Natural killer cell (primary cell): ENCODE measurements around the gene PDZD8. TPM values are rescaled to one million over a fixed set of nuclear protein-coding genes. Genes with fewer than 3 reads are reported as not detected.

ENCODE experiments used
- ATAC-seq, 3 donors: fragments of 150-1000 bp in 2 of 3; fragments of 200-7000 bp in 1 of 3; cut with Tn5 transposase; 1 replicate in 1 of 3; 2 replicates in 2 of 3; pipeline ENCODE4 v1.10.0; 2021; ENCODE audit warnings: mild to moderate bottlenecking in 2 of 3, moderate library complexity in 2 of 3
- DNase-seq, 2 donors: peaks; one replicate each; pipeline versions ENCODE4 v3.0.0 to v3.0.0-alpha.2; 2013 to 2021; ENCODE audit warnings: mixed read lengths in 1 of 2
- H3K27ac ChIP-seq: one replicate; pipeline ENCODE4 v1.5.1; 2013; ENCODE audit warnings: mild to moderate bottlenecking, low read length
- H3K27me3 ChIP-seq: one replicate; pipeline ENCODE4 v1.6.1; 2013; ENCODE audit warnings: low read length; ENCODE audit not compliant: control insufficient read depth, insufficient read depth
- H3K36me3 ChIP-seq: one replicate; pipeline ENCODE4 v1.6.1; 2013; ENCODE audit warnings: low read length; ENCODE audit not compliant: control insufficient read depth, insufficient read depth
- H3K4me1 ChIP-seq: one replicate; pipeline ENCODE4 v1.6.1; 2013; ENCODE audit warnings: low read length; ENCODE audit not compliant: control insufficient read depth, insufficient read depth
- H3K4me3 ChIP-seq: one replicate; pipeline ENCODE4 v1.5.1; 2013; ENCODE audit warnings: low read length
- H3K9me3 ChIP-seq: one replicate; pipeline ENCODE4 v1.6.1; 2013; ENCODE audit warnings: low read length; ENCODE audit not compliant: control insufficient read depth, insufficient read depth
- H3K27ac Mint-ChIP-seq, 2 donors: one replicate each; pipeline ENCODE4 v1.8.0; 2022; ENCODE audit warnings: mild to moderate bottlenecking in 2 of 2, mixed read lengths in 2 of 2, moderate library complexity in 1 of 2
- H3K27me3 Mint-ChIP-seq, 2 donors: one replicate each; pipeline ENCODE4 v1.8.0; 2022; ENCODE audit warnings: low read depth in 2 of 2, mixed read lengths in 2 of 2
- H3K36me3 Mint-ChIP-seq: one replicate; pipeline ENCODE4 v1.8.0; 2022; ENCODE audit warnings: mixed read lengths
- H3K4me1 Mint-ChIP-seq, 2 donors: one replicate each; pipeline ENCODE4 v1.8.0; 2022; ENCODE audit warnings: mixed read lengths in 2 of 2
- H3K4me3 Mint-ChIP-seq: one replicate; pipeline ENCODE4 v1.8.0; 2022; ENCODE audit warnings: mild to moderate bottlenecking, moderate library complexity, mixed read lengths
- H3K9me3 Mint-ChIP-seq, 2 donors: one replicate each; pipeline ENCODE4 v1.8.0; 2022; ENCODE audit warnings: mixed read lengths in 2 of 2
- WGBS: methylation state at CpG from one replicate; pipeline ENCODE4 v1.1.7; 2013; ENCODE audit warnings: missing lambda C conversion rate; ENCODE audit not compliant: insufficient coverage; 5-methylcytosine and 5-hydroxymethylcytosine counted together
- intact Hi-C: fragments of 100-400 bp; cut with micrococcal nuclease; formaldehyde crosslinking; loops from one replicate; pipeline ENCODE4 v1.14.2; 2022
- total RNA-seq, 4 donors: library from RNA; stranded (reverse); fragments of 120-200 nt in 1 of 4; gene quantifications; one replicate each; pipeline versions ENCODE4 v1.2.3 to v1.2.4, GENCODE V29; 2013 to 2022
- TF ChIP-seq, protein P1 (sequence below): fragments of 200-600 bp; IDR thresholded peaks from one replicate; pipeline ENCODE4 v1.8.0; 2022; ENCODE audit warnings: antibody characterized with exemption

PDZD8 gene
- total RNA-seq, 3 donors from 2014 or later (not counting 1 experiment from before 2014, with no cell fraction given) = 44.5 to 64.3 (median 51.8) TPM

DNA sequence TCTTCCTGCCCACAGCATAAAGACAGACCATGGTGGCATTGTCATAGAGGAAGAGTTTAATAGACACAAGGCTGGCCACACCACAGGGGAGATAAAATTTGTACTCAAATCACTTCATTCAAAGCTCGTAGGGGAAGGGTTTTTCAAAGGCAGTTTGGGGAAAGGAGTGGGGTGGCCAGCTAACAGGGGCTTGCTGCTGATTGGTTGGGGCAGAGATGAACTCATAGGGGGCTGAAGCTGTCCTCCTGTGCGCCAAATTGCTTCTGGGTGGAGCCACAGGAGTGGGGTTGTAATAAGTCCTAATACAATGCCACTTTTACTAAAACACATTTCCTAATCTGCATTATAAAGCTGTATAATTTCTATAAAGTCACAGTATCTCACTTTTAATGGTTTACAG lies 22.5 kb downstream of the PDZD8 start:
- intact Hi-C loops = no loop called here
- DNase-seq = no peak
- H3K27me3 Mint-ChIP-seq = no peaks in the 10 kb centered on the region
- H3K36me3 Mint-ChIP-seq = no peaks in the 10 kb centered on the region
- Histone ChIP-seq H3K27me3 (no peaks in the 10 kb centered on the region), H3K36me3 (no peaks in the 10 kb centered on the region), H3K4me3 (no peak overlapping the region), H3K9me3 (no peaks in the 10 kb centered on the region), H3K4me1 (peaks cover 9% of the 10 kb centered on the region), H3K27ac (no peak overlapping the region)
- peaks cover 52 to 54% of the 10 kb centered on the region in 2 donors for H3K4me1 Mint-ChIP-seq
- no peak for ATAC-seq
- TF ChIP-seq, protein P1, sequence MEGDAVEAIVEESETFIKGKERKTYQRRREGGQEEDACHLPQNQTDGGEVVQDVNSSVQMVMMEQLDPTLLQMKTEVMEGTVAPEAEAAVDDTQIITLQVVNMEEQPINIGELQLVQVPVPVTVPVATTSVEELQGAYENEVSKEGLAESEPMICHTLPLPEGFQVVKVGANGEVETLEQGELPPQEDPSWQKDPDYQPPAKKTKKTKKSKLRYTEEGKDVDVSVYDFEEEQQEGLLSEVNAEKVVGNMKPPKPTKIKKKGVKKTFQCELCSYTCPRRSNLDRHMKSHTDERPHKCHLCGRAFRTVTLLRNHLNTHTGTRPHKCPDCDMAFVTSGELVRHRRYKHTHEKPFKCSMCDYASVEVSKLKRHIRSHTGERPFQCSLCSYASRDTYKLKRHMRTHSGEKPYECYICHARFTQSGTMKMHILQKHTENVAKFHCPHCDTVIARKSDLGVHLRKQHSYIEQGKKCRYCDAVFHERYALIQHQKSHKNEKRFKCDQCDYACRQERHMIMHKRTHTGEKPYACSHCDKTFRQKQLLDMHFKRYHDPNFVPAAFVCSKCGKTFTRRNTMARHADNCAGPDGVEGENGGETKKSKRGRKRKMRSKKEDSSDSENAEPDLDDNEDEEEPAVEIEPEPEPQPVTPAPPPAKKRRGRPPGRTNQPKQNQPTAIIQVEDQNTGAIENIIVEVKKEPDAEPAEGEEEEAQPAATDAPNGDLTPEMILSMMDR = no peak
- WGBS = no CpG with 5 or more reads among the region's 2 CpGs
- H3K4me3 Mint-ChIP-seq = no peak overlapping the region
- peak overlapping the region; percentile 32 to 34 for H3K27ac Mint-ChIP-seq
- H3K9me3 Mint-ChIP-seq = no peaks in the 10 kb centered on the region

DNA sequence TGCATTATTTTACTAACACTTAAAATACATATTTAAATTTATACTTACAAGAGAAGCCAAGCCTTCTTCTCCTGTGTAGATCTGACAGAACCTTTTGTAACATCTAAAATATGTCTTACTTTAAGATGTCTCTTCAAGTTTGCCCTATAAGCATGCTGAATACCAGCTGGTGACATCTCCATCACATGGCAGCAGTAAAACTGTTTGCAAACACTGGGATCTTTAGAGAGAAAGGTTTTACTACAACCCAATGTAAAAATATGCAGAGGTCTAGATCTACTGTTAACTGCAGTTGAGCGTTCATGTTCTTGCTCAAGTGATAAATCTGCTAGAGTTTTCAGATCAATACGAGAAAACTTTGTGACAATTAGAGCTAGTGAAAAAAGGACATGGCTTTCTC lies 23.2 kb downstream of the PDZD8 start:
- peak overlapping the region; percentile 32 to 34 for H3K27ac Mint-ChIP-seq
- no peaks in the 10 kb centered on the region for H3K9me3 ChIP-seq
- H3K4me1 Mint-ChIP-seq = peaks cover 58 to 61% of the 10 kb centered on the region in 2 donors

DNA sequence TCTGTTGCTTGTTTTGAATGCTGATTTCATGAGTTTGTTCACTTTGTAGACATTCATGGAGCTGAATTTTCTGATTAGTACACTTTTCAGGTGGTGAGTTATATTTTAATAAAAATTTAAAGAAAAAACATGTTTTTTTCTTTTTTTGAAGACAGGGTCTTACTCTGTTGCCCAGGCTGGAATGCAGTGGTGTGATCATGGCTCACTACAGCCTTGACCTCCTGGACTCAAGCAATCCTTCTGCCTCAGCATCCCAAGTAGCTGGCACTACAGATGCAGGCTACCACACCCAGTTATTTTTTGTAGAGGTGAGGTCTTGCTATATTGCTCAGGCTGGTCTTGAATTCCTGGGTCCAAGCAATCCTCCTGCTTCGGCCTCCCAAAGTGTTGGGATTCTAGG lies 23.7 kb downstream of the PDZD8 start:
- H3K4me1 Mint-ChIP-seq = peaks cover 62 to 66% of the 10 kb centered on the region in 2 donors
- no peak overlapping the region for H3K4me3 ChIP-seq
- H3K9me3 Mint-ChIP-seq = no peaks in the 10 kb centered on the region
- intact Hi-C loops = no loop called here
- no peaks in the 10 kb centered on the region for H3K27me3 ChIP-seq
- WGBS = 100% methylated on average over 1 of the region's 1 CpG
- H3K27ac ChIP-seq = no peak overlapping the region
- peaks cover 9% of the 10 kb centered on the region for H3K4me1 ChIP-seq
- H3K4me3 Mint-ChIP-seq = no peak overlapping the region
- H3K27ac Mint-ChIP-seq = no peak overlapping the region
- H3K36me3 ChIP-seq = no peaks in the 10 kb centered on the region
- no peaks in the 10 kb centered on the region for H3K36me3 Mint-ChIP-seq
- DNase-seq (no peak), ATAC-seq (no peak)
- H3K9me3 ChIP-seq = no peaks in the 10 kb centered on the region
- no peaks in the 10 kb centered on the region for H3K27me3 Mint-ChIP-seq
- TF ChIP-seq, protein P1 = no peak

More for the DNA sequence above, 23.2 kb downstream of the PDZD8 start:
- intact Hi-C loops = no loop called here
- H3K9me3 Mint-ChIP-seq = no peaks in the 10 kb centered on the region
- Histone ChIP-seq H3K36me3 (no peaks in the 10 kb centered on the region), H3K27me3 (no peaks in the 10 kb centered on the region), H3K4me1 (peaks cover 9% of the 10 kb centered on the region), H3K4me3 (no peak overlapping the region), H3K27ac (no peak overlapping the region)
- ATAC-seq = no peak
- H3K4me3 Mint-ChIP-seq = no peak overlapping the region
- TF ChIP-seq, protein P1 = no peak
- WGBS = 91% methylated on average over 2 of the region's 2 CpGs
- DNase-seq = no peak
- no peaks in the 10 kb centered on the region for H3K36me3 Mint-ChIP-seq
- H3K27me3 Mint-ChIP-seq = no peaks in the 10 kb centered on the region

DNA sequence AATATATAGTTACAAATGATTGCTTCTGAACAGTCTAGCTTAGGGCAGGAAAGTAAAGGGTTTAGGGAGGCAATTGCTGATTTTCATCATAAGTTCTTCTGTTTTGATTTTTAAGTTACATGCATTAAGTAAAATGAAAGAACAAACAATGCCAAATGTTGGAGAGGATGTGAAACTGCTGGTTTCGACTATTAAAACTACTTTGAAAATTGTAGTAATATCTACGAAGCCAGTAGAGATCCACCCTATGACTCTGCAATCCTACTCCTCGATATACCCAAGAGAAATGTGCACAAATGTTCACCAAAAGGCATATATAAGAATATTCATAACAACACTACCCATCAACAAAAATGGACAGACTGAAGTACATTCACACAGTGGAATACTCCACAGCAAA lies 24.3 kb downstream of the PDZD8 start:
- no peak for DNase-seq
- H3K4me1 Mint-ChIP-seq = peaks cover 67 to 69% of the 10 kb centered on the region in 2 donors
- TF ChIP-seq, protein P1 = no peak
- H3K27me3 Mint-ChIP-seq = no peaks in the 10 kb centered on the region
- Histone ChIP-seq H3K4me1 (peaks cover 9% of the 10 kb centered on the region), H3K4me3 (no peak overlapping the region), H3K27ac (no peak overlapping the region), H3K36me3 (no peaks in the 10 kb centered on the region), H3K27me3 (no peaks in the 10 kb centered on the region), H3K9me3 (no peaks in the 10 kb centered on the region)
- intact Hi-C loops = no loop called here
- H3K9me3 Mint-ChIP-seq = no peaks in the 10 kb centered on the region
- no peak overlapping the region for H3K4me3 Mint-ChIP-seq
- H3K36me3 Mint-ChIP-seq = no peaks in the 10 kb centered on the region
- 76% methylated on average over 2 of the region's 3 CpGs for WGBS
- ATAC-seq = no peak
- no peak overlapping the region for H3K27ac Mint-ChIP-seq
